HG03159 (cell line): ENCODE data around the gene TENM4.

Experiments
- ATAC-seq: cut with Tn5 transposase; IDR thresholded peaks from one replicate; pipeline ENCODE4 v1.9.1; 2021; ENCODE audit warnings: mild to moderate bottlenecking, moderate library complexity; ENCODE audit not compliant: unreplicated experiment

TENM4 gene

GRCh38 chr11:78876676-78877075, 564.2 kb downstream of the TENM4 start:
- no peak for ATAC-seq

- no peak for ATAC-seq
Measured at GRCh38 chr11:78870655-78871054, 570.2 kb downstream of the TENM4 start.

DNA sequence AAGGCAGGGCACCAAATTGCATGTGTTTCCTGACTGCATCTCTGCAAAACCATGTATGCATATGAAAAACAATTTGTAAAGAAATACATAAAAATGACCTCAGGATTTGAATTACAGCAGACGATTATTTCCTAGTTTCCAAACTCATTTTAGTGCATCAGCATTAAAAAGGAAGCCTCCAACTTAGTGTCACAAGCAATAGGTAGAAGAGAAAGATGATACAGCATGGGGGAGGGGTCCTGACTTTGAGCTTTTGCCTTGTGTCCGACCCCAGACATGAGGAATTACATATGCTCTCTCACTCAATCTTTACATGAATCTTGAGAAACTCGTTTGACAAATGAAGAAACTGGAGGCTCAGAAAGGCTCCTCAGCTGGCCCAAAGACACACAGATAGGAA, 571.5 kb downstream of the TENM4 start:
- ATAC-seq, result no peak

GRCh38 chr11:78868563-78868962, 572.3 kb downstream of the TENM4 start:
- no peak for ATAC-seq

DNA sequence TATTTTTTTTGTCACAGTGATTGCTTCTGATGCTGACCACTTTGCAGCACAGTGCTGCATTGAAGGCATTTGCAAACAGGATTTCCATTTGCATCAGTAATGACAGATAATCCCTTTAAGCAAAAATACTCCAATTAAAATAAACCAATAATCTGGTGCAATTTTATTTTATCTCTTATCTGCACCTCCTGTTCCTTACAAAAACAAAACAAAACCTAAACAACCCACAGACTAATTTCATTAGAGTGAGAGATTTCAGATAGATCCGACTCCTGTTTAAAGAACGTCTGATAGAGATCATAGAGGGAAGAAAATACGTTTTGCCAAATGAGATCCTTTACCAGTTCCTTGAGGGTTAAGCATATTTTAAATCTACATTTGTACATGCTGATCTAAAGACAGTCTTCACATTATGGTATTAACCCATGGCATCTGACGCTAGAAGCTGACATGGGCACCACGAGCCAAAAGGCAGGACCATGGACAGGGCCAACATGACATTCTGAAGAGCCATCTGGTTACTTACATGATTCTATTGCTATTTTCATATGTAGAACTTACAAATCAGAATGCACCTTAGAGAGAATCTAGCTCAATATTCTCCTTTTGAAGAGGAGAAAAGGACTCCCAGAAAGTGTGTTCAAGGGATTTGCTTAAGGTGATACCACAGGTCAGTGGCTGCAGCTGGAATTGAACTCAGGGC, 580.0 kb downstream of the TENM4 start:
- ATAC-seq, result no peak

- no peak for ATAC-seq
Measured at GRCh38 chr11:78857688-78858087, 583.1 kb downstream of the TENM4 start.

DNA sequence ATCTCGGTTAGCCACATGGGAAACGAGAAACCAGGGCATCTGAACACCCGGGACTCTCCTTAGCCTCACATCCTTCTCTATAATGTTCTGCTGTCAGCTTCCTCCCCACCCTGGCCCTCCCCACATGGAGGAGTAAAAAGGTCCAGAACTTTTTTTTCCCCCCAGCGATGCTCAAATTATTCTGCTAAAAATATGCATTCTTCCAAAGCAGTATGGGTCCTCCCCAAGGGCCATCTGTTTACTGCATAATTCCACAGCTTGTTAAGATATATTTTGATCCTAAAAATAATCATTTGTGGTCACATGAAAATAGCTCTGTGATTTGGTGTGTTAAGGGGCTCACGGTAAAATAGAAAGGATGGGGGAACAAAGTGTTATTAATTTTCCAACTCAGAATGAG, 584.6 kb downstream of the TENM4 start:
- ATAC-seq, result no peak

GRCh38 chr11:78855116-78855515, 585.7 kb downstream of the TENM4 start:
- ATAC-seq, result no peak

DNA sequence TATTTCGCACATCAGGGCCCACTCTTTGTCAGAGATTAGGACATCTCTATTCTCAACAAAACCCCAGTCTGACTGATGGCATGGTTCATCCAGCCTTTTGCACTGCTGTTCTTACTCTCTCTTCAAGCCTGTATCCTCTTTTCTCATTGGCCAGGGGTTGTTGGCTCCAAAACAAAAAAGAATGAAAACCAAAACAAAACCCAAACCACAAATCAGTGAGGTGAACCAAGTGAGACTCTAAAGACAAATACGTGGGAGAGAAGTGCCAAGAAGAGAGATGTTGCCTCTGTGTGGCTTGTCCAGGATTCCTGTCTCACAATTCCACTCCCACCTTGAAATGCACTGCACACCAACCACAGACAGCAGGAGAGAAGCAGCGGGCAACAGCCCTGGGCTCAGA, 587.3 kb downstream of the TENM4 start:
- no peak for ATAC-seq

DNA sequence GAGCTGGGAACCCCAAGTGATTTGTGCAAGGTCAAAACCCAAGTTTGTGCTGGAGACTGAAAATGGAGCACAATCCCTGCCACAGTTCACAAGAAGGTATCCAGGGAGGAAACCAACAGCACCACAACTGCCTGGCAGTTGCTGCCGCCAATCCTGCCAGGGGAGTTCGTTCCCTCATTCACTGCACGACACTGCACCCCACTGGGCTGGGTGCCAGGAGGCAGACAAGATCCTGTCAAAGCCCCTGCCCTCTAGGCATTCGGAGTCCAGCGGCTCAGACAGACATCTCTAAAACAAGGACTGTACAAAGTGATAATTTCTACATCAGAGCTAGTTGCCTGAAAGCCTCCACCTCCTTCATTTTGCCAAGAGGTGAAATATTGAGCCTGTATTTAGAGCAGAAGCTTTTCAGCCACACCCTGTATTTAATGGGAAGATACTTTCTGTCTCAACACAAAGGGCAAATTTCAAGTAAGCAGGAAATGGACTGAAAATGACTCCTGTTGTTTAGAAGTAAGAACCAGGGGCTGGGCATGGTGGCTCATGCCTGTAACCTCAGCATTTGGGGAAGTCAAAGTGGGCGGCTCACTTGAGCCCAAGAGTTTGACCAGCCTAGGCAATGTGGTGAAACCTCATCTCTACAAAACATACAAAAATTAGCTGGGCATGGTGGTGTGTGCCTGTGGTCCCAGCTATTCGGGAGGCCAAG, 588.8 kb downstream of the TENM4 start:
- ATAC-seq, result no peak

DNA sequence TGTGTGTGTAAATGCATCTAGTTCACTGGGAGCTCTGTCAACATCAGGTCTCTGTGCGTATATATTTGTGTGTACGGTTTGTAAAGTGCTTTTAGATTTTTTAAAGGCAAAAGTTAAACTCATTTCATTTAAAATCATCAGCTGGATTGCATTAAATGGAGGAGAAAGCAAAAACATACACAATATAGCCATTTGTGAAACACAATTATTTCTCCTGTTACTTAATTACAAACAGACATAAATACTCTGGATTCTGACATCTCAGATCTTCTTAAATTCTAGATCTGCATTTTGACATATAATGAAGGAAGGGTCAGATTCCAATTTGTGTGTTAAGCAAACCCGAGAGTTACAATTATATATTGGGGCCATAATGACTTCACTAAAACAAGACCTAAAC, 590.8 kb downstream of the TENM4 start:
- ATAC-seq, result no peak

DNA sequence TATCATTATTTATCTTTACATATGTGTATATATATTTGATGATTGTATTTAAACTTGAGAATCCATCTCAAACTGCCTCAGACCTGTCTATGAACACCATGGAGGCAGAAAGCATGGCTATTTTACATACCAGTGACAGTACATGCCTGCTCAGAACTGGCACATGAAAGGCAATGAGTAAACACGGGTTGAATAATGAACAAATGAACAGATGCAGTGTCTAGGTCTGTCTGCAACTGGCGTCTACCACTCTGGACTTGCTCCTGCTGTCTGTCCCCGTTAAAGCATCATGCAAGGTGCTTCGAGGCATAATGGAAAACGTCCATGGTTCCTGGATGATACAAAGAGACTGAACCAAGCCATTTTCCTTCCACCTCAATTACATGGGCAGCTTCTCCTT, 594.6 kb downstream of the TENM4 start:
- ATAC-seq, result no peak

DNA sequence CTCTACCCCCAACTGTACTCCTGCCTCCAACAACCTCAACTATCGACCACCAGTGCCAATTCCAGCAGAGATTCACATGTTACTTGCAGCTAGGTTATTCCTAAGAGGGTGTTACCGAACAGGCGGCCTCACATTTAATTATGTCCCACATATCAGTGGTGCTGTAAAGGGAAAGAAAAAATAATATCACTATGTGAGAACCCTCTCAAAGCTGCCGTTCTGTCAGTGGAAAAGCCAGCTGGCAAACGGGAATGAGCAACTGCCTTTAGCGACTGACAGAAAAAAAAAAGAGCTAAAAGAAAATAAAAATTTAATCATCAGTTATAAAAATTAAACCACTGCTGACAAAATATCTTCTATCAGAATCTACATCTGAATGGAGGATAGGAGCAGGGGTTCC, 595.3 kb downstream of the TENM4 start:
- ATAC-seq, result no peak

DNA sequence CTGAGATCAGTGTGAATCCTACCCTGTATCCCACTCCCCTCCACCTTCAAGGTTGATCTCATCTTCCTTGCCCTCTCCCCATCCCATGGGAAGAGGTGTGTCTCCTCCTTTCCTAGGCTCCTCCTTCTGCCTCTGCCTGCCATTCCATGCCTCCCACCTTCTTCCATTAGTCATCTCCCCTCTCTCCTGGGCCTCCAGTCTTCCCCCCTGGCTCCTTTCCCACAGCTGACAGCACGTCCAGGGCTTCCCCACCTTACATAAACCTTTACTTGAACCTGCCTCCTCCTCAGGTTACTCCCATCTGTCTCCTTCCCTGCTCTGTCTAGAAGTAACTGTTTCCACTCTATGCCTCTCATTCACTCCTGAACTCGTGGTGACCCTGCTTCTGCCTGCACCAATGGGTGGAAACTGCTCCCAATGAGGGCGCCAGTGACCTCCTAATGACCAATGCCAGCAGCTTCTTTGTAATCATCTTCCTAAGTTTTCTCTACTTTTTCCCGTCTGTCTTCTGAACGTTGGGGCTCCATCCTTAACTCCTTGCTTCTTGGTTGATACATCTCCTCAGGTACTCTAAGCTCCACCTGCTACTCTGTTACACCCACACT, 599.3 kb downstream of the TENM4 start:
- no peak for ATAC-seq

- ATAC-seq, result no peak
Measured at GRCh38 chr11:78840623-78841022, 600.2 kb downstream of the TENM4 start.

GRCh38 chr11:78840200-78840599, 600.6 kb downstream of the TENM4 start:
- no peak for ATAC-seq

- no peak for ATAC-seq
Measured at GRCh38 chr11:78838417-78838816, 602.4 kb downstream of the TENM4 start.

- ATAC-seq, result no peak
Measured at GRCh38 chr11:78835646-78836045, 605.2 kb downstream of the TENM4 start.

DNA sequence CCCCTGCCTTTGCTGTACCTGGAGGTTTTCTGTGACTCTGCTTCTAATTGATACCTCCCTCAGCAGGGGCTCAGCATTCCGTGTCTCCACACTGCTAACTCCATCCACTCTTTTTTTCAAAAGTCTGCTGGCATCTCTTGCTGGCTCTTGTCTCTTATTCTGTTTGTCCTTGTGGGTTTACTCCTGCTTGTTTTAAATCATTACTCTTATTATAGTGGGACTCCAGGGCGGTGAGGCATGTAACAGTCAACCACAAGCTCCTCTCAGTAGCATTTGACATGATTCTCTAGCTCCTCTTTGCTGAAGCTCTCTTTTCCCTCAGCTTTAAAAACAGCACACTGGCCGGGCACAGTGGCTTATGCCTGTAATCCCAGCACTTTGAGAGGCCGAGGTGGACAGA, 605.9 kb downstream of the TENM4 start:
- no peak for ATAC-seq

- ATAC-seq, result no peak
Measured at GRCh38 chr11:78833237-78833636, 607.6 kb downstream of the TENM4 start.

DNA sequence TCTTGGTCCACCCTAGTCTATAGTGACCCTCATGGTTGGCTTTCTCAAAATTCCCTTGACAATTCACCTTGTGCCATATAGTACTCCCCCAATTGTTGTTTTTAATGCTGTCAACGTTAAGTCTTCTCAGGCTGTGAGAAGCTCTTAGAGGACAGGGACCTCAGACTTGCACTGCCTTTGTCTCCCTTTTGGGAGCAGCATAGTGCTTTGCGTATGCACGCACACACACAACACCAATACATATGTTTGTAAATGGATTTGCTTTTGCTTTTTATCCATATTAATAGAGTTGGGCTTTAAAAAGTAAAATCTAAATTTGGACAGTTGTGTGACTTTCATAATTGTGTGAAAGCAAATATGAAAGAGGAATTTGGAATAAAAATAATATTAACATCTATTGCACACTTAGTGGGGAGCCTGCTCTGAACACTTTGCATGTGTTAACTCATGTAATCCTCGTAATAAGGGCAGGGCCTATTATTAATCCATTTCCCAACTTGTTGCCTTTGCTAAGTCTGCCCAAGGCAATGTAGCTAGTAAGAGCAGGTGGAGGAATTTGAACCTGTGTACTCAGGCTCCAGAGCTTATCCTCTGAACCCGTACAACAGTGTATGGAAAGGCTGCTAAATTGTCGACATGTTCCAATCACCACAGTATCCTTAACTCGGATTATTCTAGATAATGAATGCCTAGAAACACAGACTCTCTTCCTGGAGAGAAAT, 608.4 kb downstream of the TENM4 start:
- ATAC-seq, result no peak

- ATAC-seq, result no peak
Measured at GRCh38 chr11:78831571-78831970, 609.3 kb downstream of the TENM4 start.
